HEK293 (cell line): ENCODE results near the gene FA2H.

Experiments used
- CTCF ChIA-PET: fragments of 350-600 bp; formaldehyde crosslinking; extraction: SDS; loops from one replicate; lab custom pipeline; 2021; ENCODE audit warnings: antibody characterized with exemption; lab: Yijun Ruan, JAX
- POLR2A ChIA-PET: fragments of 300-600 bp; formaldehyde crosslinking; extraction: SDS; loops from one replicate; lab custom pipeline; 2020; ENCODE audit warnings: antibody characterized with exemption, inconsistent platforms; lab: Yijun Ruan, JAX
- H3K27ac ChIP-seq: fragments of 200-500 bp; sonication (Bioruptor generic); 2 replicates; pipeline ENCODE4 v1.5.1; 2014; ENCODE audit warnings: low read depth, low read length, control low read depth, inconsistent platforms; ENCODE audit errors: extremely low read depth
- H3K36me3 ChIP-seq, 2 experiments: fragments of 200-500 bp in 1 of 2; sonication (Bioruptor generic) in 1 of 2; 1 replicate in 1 of 2; 2 replicates in 1 of 2; pipeline ENCODE4 v1.5.1; 2014 to 2017; ENCODE audit warnings: inconsistent platforms in 2 of 2, low read length in 2 of 2; ENCODE audit not compliant: control insufficient read depth in 2 of 2, insufficient read depth in 1 of 2
- H3K4me1 ChIP-seq: fragments of 200-500 bp; sonication (Bioruptor generic); 2 replicates; pipeline ENCODE4 v1.5.1; 2014; ENCODE audit warnings: mild to moderate bottlenecking, low read length, inconsistent platforms; ENCODE audit not compliant: control insufficient read depth, insufficient read depth
- H3K4me3 ChIP-seq: 2 replicates; pipeline ENCODE4 v1.5.1; 2011; ENCODE audit warnings: low read depth, mild to moderate bottlenecking, control low read depth, low read length, moderate library complexity
- H3K9me3 ChIP-seq: fragments of 200-500 bp; sonication (Bioruptor generic); 2 replicates; pipeline ENCODE4 v1.5.1; 2014; ENCODE audit warnings: low read depth, low read length, inconsistent platforms; ENCODE audit not compliant: control insufficient read depth, insufficient read depth
- GLI2 ChIP-seq: fragments of 450-650 bp; formaldehyde crosslinking; IDR thresholded peaks from 2 replicates; pipeline ENCODE4; 2017; ENCODE audit warnings: missing biosample characterization, missing genetic modification characterization, low read depth, borderline replicate concordance
- ZNF19 ChIP-seq: fragments of 450-650 bp; formaldehyde crosslinking; IDR thresholded peaks from 2 replicates; pipeline ENCODE4; 2016; ENCODE audit warnings: missing biosample characterization, missing genetic modification characterization, low read depth
- ZNF292 ChIP-seq: fragments of 450-650 bp; formaldehyde crosslinking; IDR thresholded peaks from 2 replicates; pipeline ENCODE4 v1.5.1; 2016; ENCODE audit warnings: low read depth, missing biosample characterization, missing genetic modification characterization, borderline replicate concordance
- ZNF426 ChIP-seq: fragments of 450-650 bp; formaldehyde crosslinking; IDR thresholded peaks from 2 replicates; pipeline ENCODE4 v1.5.1; 2017; ENCODE audit warnings: missing biosample characterization, missing genetic modification characterization, mild to moderate bottlenecking, inconsistent platforms, moderate library complexity
- ZNF510 ChIP-seq: fragments of 450-650 bp; formaldehyde crosslinking; IDR thresholded peaks from 2 replicates; pipeline ENCODE4 v1.5.1; 2018; ENCODE audit warnings: mild to moderate bottlenecking, missing genetic modification characterization, missing biosample characterization; ENCODE audit not compliant: insufficient replicate concordance
- ZNF658 ChIP-seq: fragments of 450-650 bp; formaldehyde crosslinking; IDR thresholded peaks from 2 replicates; pipeline ENCODE4; 2016; ENCODE audit warnings: missing biosample characterization, missing genetic modification characterization
- TF ChIP-seq, protein P1 (sequence below): fragments of 450-650 bp; formaldehyde crosslinking; IDR thresholded peaks from 2 replicates; pipeline ENCODE4 v1.5.1; 2016; ENCODE audit warnings: missing biosample characterization, missing genetic modification characterization
- TF ChIP-seq, protein P2 (sequence below): fragments of 450-650 bp; formaldehyde crosslinking; IDR thresholded peaks from 2 replicates; pipeline ENCODE4 v1.5.1; 2016; ENCODE audit warnings: missing biosample characterization, missing genetic modification characterization
- TF ChIP-seq, protein P3 (sequence below): fragments of 450-650 bp; formaldehyde crosslinking; conservative IDR thresholded peaks from 2 replicates; pipeline ENCODE4 v1.5.1; 2016; ENCODE audit warnings: low read depth, missing biosample characterization, missing genetic modification characterization
- TF ChIP-seq, protein P4 (sequence below): fragments of 450-650 bp; formaldehyde crosslinking; IDR thresholded peaks from 2 replicates; pipeline ENCODE4 v1.5.1; 2016; ENCODE audit warnings: missing biosample characterization, missing genetic modification characterization
- TF ChIP-seq, protein P5 (sequence below): fragments of 450-650 bp; formaldehyde crosslinking; IDR thresholded peaks from 2 replicates; pipeline ENCODE4 v1.5.0; 2017; ENCODE audit warnings: missing biosample characterization, missing genetic modification characterization, borderline replicate concordance

FA2H gene

DNA sequence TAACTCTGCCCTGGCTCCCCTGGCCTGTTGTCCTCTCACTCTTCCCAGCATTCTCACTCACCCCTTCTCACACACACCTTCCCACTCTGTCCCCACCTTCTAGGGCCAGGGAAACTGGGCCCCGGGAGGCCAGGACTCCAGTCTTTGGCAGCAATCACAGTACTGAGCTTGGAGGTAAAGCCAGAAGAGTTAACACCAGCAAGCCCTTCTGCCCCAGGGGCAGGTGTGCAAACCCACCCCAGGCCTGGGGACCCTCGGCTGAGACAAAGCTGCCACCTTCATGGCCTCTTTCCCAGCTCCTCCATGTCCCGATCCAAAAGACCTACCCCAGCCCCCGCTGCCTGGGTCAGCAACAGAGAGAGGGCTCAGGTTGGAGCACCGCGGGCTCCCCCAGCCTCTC lies 37.1 kb downstream of the FA2H start:
- CTCF ChIA-PET = interaction anchor here (1.0 to 1.8 kb wide), 3 partner anchors 11 to 125 kb away, joined by 3 to 7 read pairs (median 4); no protein-coding TSS in a partner anchor

More for the DNA sequence above, 37.1 kb downstream of the FA2H start:
- Histone ChIP-seq H3K4me3 (no peak overlapping the region), H3K9me3 (no peaks in the 10 kb centered on the region), H3K4me1 (no peaks in the 10 kb centered on the region), H3K27ac (no peak overlapping the region)
- TF ChIP-seq, protein P1, sequence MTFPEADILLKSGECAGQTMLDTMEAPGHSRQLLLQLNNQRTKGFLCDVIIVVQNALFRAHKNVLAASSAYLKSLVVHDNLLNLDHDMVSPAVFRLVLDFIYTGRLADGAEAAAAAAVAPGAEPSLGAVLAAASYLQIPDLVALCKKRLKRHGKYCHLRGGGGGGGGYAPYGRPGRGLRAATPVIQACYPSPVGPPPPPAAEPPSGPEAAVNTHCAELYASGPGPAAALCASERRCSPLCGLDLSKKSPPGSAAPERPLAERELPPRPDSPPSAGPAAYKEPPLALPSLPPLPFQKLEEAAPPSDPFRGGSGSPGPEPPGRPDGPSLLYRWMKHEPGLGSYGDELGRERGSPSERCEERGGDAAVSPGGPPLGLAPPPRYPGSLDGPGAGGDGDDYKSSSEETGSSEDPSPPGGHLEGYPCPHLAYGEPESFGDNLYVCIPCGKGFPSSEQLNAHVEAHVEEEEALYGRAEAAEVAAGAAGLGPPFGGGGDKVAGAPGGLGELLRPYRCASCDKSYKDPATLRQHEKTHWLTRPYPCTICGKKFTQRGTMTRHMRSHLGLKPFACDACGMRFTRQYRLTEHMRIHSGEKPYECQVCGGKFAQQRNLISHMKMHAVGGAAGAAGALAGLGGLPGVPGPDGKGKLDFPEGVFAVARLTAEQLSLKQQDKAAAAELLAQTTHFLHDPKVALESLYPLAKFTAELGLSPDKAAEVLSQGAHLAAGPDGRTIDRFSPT (tag by site-specific recombination) = no peak
- TF ChIP-seq ZNF292 (tag by site-specific recombination) (no peak), ZNF658 (tag by site-specific recombination) (no peak), ZNF426 (no peak), ZNF19 (no peak), ZNF510 (no peak), GLI2 (tag by site-specific recombination) (no peak)
- TF ChIP-seq, protein P2, sequence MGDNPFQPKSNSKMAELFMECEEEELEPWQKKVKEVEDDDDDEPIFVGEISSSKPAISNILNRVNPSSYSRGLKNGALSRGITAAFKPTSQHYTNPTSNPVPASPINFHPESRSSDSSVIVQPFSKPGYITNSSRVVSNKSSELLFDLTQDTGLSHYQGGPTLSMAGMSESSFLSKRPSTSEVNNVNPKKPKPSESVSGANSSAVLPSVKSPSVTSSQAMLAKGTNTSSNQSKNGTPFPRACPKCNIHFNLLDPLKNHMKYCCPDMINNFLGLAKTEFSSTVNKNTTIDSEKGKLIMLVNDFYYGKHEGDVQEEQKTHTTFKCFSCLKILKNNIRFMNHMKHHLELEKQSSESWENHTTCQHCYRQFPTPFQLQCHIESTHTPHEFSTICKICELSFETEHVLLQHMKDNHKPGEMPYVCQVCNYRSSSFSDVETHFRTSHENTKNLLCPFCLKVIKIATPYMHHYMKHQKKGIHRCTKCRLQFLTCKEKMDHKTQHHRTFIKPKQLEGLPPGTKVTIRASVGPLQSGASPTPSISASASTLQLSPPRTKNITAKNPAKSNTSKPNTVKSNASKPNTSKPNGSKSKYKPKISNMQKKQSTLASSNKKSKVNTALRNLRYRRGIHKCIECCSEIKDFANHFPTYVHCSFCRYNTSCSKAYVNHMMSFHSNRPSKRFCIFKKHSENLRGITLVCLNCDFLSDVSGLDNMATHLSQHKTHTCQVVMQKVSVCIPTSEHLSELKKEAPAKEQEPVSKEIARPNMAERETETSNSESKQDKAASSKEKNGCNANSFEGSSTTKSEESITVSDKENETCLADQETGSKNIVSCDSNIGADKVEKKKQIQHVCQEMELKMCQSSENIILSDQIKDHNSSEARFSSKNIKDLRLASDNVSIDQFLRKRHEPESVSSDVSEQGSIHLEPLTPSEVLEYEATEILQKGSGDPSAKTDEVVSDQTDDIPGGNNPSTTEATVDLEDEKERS = no peak
- TF ChIP-seq, protein P3, sequence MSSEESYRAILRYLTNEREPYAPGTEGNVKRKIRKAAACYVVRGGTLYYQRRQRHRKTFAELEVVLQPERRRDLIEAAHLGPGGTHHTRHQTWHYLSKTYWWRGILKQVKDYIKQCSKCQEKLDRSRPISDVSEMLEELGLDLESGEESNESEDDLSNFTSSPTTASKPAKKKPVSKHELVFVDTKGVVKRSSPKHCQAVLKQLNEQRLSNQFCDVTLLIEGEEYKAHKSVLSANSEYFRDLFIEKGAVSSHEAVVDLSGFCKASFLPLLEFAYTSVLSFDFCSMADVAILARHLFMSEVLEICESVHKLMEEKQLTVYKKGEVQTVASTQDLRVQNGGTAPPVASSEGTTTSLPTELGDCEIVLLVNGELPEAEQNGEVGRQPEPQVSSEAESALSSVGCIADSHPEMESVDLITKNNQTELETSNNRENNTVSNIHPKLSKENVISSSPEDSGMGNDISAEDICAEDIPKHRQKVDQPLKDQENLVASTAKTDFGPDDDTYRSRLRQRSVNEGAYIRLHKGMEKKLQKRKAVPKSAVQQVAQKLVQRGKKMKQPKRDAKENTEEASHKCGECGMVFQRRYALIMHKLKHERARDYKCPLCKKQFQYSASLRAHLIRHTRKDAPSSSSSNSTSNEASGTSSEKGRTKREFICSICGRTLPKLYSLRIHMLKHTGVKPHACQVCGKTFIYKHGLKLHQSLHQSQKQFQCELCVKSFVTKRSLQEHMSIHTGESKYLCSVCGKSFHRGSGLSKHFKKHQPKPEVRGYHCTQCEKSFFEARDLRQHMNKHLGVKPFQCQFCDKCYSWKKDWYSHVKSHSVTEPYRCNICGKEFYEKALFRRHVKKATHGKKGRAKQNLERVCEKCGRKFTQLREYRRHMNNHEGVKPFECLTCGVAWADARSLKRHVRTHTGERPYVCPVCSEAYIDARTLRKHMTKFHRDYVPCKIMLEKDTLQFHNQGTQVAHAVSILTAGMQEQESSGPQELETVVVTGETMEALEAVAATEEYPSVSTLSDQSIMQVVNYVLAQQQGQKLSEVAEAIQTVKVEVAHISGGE (tag by site-specific recombination) = no peak
- TF ChIP-seq, protein P4, sequence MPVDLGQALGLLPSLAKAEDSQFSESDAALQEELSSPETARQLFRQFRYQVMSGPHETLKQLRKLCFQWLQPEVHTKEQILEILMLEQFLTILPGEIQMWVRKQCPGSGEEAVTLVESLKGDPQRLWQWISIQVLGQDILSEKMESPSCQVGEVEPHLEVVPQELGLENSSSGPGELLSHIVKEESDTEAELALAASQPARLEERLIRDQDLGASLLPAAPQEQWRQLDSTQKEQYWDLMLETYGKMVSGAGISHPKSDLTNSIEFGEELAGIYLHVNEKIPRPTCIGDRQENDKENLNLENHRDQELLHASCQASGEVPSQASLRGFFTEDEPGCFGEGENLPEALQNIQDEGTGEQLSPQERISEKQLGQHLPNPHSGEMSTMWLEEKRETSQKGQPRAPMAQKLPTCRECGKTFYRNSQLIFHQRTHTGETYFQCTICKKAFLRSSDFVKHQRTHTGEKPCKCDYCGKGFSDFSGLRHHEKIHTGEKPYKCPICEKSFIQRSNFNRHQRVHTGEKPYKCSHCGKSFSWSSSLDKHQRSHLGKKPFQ = no peak
- TF ChIP-seq, protein P5, sequence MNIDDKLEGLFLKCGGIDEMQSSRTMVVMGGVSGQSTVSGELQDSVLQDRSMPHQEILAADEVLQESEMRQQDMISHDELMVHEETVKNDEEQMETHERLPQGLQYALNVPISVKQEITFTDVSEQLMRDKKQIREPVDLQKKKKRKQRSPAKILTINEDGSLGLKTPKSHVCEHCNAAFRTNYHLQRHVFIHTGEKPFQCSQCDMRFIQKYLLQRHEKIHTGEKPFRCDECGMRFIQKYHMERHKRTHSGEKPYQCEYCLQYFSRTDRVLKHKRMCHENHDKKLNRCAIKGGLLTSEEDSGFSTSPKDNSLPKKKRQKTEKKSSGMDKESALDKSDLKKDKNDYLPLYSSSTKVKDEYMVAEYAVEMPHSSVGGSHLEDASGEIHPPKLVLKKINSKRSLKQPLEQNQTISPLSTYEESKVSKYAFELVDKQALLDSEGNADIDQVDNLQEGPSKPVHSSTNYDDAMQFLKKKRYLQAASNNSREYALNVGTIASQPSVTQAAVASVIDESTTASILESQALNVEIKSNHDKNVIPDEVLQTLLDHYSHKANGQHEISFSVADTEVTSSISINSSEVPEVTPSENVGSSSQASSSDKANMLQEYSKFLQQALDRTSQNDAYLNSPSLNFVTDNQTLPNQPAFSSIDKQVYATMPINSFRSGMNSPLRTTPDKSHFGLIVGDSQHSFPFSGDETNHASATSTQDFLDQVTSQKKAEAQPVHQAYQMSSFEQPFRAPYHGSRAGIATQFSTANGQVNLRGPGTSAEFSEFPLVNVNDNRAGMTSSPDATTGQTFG (tag by site-specific recombination) = no peak
- TF ChIP-seq, all 188 proteins: peak for 0
- H3K36me3 ChIP-seq = no peaks in the 10 kb centered on the region
- POLR2A ChIA-PET = interaction anchor here (0.6 to 0.8 kb wide), 2 partner anchors 37 to 180 kb away, joined by 3 to 4 read pairs; partner anchors contain the start of gene FA2H
